AG04449 (cell line): ENCODE data around the gene CETN1.

ENCODE experiments used
- CTCF ChIA-PET: fragments of 350-600 bp; formaldehyde crosslinking; extraction: SDS; loops from one replicate; lab custom pipeline; 2021; ENCODE audit warnings: antibody characterized with exemption; lab: Yijun Ruan, JAX
- POLR2A ChIA-PET: fragments of 400-600, 350-600 bp; formaldehyde crosslinking; extraction: SDS; loops from one replicate; lab custom pipeline; 2020; ENCODE audit warnings: antibody characterized with exemption, inconsistent platforms; lab: Yijun Ruan, JAX
- DNase-seq: peaks from one replicate; pipeline ENCODE4 v3.0.0-alpha.2; 2010; ENCODE audit warnings: low read depth, low spot score
- H3K4me3 ChIP-seq: 2 replicates; pipeline ENCODE4 v1.5.1; 2011; ENCODE audit warnings: low read depth, mild to moderate bottlenecking, control low read depth, low read length
- CTCF ChIP-seq: IDR thresholded peaks from one replicate; pipeline ENCODE4 v1.5.1; 2011; ENCODE audit warnings: mild to moderate bottlenecking, moderate library complexity, low read length, control low read depth, inconsistent platforms; ENCODE audit not compliant: insufficient read depth; ENCODE audit errors: missing control alignments

CETN1 gene

DNA sequence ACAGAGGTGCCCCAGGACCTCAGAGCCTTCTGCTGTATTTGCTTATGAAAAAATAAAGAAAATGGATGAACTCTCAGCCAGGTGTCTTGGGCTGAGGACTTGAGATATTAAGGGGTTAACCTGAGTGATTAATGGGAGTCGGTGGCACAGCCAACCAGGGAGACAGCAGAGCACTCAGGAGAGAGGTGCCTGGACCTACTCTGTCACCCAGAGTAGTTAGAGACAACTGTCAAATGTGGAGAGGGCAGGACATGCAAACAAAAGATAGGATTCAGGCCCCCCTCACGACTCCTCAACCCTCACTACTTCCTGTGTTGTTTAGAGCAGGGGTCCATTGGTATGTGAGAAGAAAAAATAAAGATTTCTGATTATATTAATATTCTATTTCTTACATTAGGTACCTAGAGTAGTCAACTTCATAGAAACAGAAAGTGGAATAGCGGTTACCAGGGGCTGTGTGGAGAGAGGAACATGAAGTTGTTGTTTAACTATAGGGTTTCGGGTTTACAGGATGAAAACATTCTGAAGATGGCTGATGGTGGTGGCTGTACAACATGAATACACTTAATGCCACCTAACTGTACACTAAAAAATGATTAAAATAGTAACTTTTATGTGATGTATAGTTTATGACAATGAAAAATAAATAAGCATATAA is 28.6 kb upstream of the CETN1 start:
- CTCF ChIA-PET, result no interaction called here
- POLR2A ChIA-PET, result no interaction called here
- no peak for TF ChIP-seq CTCF
- DNase-seq, result no peak
- H3K4me3 ChIP-seq, result no peak overlapping the region

GRCh38 chr18:555705-556457 is 24.3 kb upstream of the CETN1 start:
- DNase-seq, result no peak

GRCh38 chr18:564708-565561 is 15.2 kb upstream of the CETN1 start:
- DNase-seq, result no peak
- ChIA-PET POLR2A (no interaction called here), CTCF (no interaction called here)
- H3K4me3 ChIP-seq, result no peak overlapping the region
- no peak for TF ChIP-seq CTCF

More at GRCh38 chr18:555705-556457, 24.3 kb upstream of the CETN1 start:
- ChIA-PET POLR2A (no interaction called here), CTCF (no interaction called here)
- no peak overlapping the region for H3K4me3 ChIP-seq
- no peak for TF ChIP-seq CTCF

DNA sequence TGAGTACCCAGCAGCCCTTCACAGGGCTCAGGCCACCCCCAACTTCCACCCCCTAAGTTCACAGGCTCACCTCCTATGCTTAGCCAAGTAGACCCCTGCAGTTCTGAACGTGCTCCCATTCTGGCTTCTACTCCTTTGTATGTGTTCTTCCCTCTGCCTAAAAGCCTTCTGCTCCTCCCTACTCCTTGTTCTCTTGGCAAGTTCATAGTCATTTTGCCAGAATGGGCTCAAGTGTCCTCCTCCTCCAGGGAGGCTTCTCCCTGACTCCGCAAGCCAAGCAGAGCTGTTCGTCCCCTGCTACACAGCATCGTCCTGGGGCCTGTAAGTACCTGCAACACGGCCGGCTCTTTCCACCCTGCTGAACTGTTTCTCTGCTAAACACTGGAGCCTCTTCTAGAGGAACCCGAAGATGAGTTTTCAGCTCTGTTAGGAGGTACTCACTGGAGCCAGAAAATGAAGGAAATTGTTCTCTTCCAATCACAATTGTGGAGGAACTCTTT is 14.6 kb upstream of the CETN1 start:
- ChIA-PET POLR2A (no interaction called here), CTCF (no interaction called here)
- no peak for TF ChIP-seq CTCF
- no peak for DNase-seq
- H3K4me3 ChIP-seq, result no peak overlapping the region

DNA sequence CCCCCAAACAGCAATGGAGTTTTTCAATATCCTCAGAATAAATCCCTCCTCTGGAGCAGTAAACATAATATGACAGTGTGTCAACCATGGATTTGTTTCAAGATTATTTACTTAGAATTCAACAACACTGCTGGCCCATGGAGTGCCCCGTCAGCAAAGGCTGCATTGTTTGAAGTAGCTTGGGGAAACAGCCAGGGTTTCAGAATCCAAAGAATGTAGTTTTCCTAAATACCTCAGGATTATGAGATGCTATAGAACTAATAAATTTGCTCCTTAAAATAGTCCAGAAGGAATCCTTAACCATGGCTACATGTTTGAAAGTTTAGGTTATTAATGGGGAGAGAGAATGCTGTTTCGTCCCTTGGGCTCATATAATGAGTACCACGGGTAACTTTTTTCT is 13.1 kb upstream of the CETN1 start:
- peak; percentile 17 for DNase-seq
- H3K4me3 ChIP-seq, result no peak overlapping the region
- no peak for TF ChIP-seq CTCF
- CTCF ChIA-PET, result no interaction called here
- POLR2A ChIA-PET, result no interaction called here
